ENCODE data around the gene GTF3C4.
"Not testable (repeated sequence)": the region's sequence is repeated elsewhere in the genome, so short reads cannot be mapped to it uniquely, and the experiment has no call there.

Gene GTF3C4

GRCh38 chr9:132712753-132713152 lies 42.5 kb downstream of the GTF3C4 start:
- H3K36me3 ChIP-seq (ENCODE audit: control insufficient read depth, low read length): no peaks in the 10 kb centered on the region
- no peak overlapping the region for H3K4me2 ChIP-seq (ENCODE audit: low read length)
- H3K4me3 ChIP-seq (ENCODE audit: low read length): no peak overlapping the region
- H3K79me2 ChIP-seq (ENCODE audit: control insufficient read depth, low read length): no peaks in the 10 kb centered on the region
- H4K20me1 ChIP-seq (ENCODE audit: control insufficient read depth, insufficient read depth, low read depth, low read length): no peaks in the 10 kb centered on the region
- H3K9me2 ChIP-seq (replicated peaks; ENCODE audit: control insufficient read depth, low read length): no peaks in the 10 kb centered on the region
- H3F3A ChIP-seq (ENCODE audit: control insufficient read depth, insufficient read depth): no peaks in the 10 kb centered on the region
- no peaks in the 10 kb centered on the region for H3K4me1 ChIP-seq (ENCODE audit: control insufficient read depth, low read length)
- no peak for TF ChIP-seq CTCF (IDR thresholded peaks at IDR 0.05; ENCODE audit: low read depth, low read length, poor library complexity, severe bottlenecking)
- TF ChIP-seq EZH2phosphoT487 (IDR thresholded peaks at IDR 0.05; ENCODE audit: borderline replicate concordance, low read length): no peak
- no peak overlapping the region for H3K27ac ChIP-seq (ENCODE audit: low read depth, low read length)
- no peaks in the 10 kb centered on the region for H3K9me3 ChIP-seq (ENCODE audit: control insufficient read depth, insufficient read depth, low read length)
- peaks cover 6% of the 10 kb centered on the region; the same call in 1 of the 2 replicates for H3K27me3 ChIP-seq (ENCODE audit: control insufficient read depth, low read length)

GRCh38 chr9:132716007-132716406 lies 45.7 kb downstream of the GTF3C4 start:
- H3K79me2 ChIP-seq (ENCODE audit: control insufficient read depth, low read length): no peaks in the 10 kb centered on the region
- H3K27me3 ChIP-seq (ENCODE audit: control insufficient read depth, low read length): peaks cover 2% of the 10 kb centered on the region; the same call in 1 of the 2 replicates
- no peaks in the 10 kb centered on the region for H3K4me1 ChIP-seq (ENCODE audit: control insufficient read depth, low read length)
- H3K36me3 ChIP-seq (ENCODE audit: control insufficient read depth, low read length): no peaks in the 10 kb centered on the region
- TF ChIP-seq EZH2phosphoT487 (IDR thresholded peaks at IDR 0.05; ENCODE audit: borderline replicate concordance, low read length) (no peak), CTCF (IDR thresholded peaks at IDR 0.05; ENCODE audit: low read depth, low read length, poor library complexity, severe bottlenecking) (no peak)
- no peak overlapping the region for H3K4me2 ChIP-seq (ENCODE audit: low read length)
- H3K4me3 ChIP-seq (ENCODE audit: low read length): no peak overlapping the region
- no peaks in the 10 kb centered on the region for H3F3A ChIP-seq (ENCODE audit: control insufficient read depth, insufficient read depth)
- no peaks in the 10 kb centered on the region for H3K9me3 ChIP-seq (ENCODE audit: control insufficient read depth, insufficient read depth, low read length)
- no peaks in the 10 kb centered on the region for H3K9me2 ChIP-seq (replicated peaks; ENCODE audit: control insufficient read depth, low read length)
- no peaks in the 10 kb centered on the region for H4K20me1 ChIP-seq (ENCODE audit: control insufficient read depth, insufficient read depth, low read depth, low read length)
- no peak overlapping the region for H3K27ac ChIP-seq (ENCODE audit: low read depth, low read length)

GRCh38 chr9:132717326-132717945 lies 47.2 kb downstream of the GTF3C4 start:
- H3K4me3 ChIP-seq (ENCODE audit: low read length): no peak overlapping the region
- no peaks in the 10 kb centered on the region for H3K36me3 ChIP-seq (ENCODE audit: control insufficient read depth, low read length)
- no peaks in the 10 kb centered on the region for H3K9me3 ChIP-seq (ENCODE audit: control insufficient read depth, insufficient read depth, low read length)
- no peak overlapping the region for H3K4me2 ChIP-seq (ENCODE audit: low read length)
- H4K20me1 ChIP-seq (ENCODE audit: control insufficient read depth, insufficient read depth, low read depth, low read length): no peaks in the 10 kb centered on the region
- no peak overlapping the region for H3K27ac ChIP-seq (ENCODE audit: low read depth, low read length)
- no peaks in the 10 kb centered on the region for H3K9me2 ChIP-seq (replicated peaks; ENCODE audit: control insufficient read depth, low read length)
- no peaks in the 10 kb centered on the region for H3K4me1 ChIP-seq (ENCODE audit: control insufficient read depth, low read length)
- no peaks in the 10 kb centered on the region for H3F3A ChIP-seq (ENCODE audit: control insufficient read depth, insufficient read depth)
- TF ChIP-seq EZH2phosphoT487 (IDR thresholded peaks at IDR 0.05; ENCODE audit: borderline replicate concordance, low read length): no peak
- TF ChIP-seq CTCF (IDR thresholded peaks at IDR 0.05; ENCODE audit: low read depth, low read length, poor library complexity, severe bottlenecking): no peak
- peaks cover 2% of the 10 kb centered on the region; the same call in 1 of the 2 replicates for H3K27me3 ChIP-seq (ENCODE audit: control insufficient read depth, low read length)
- no peaks in the 10 kb centered on the region for H3K79me2 ChIP-seq (ENCODE audit: control insufficient read depth, low read length)

- not testable (repeated sequence) for H3K9me3 ChIP-seq (ENCODE audit: control insufficient read depth, insufficient read depth, low read length); H4K20me1 ChIP-seq (ENCODE audit: control insufficient read depth, insufficient read depth, low read depth, low read length); H3K27me3 ChIP-seq (ENCODE audit: control insufficient read depth, low read length); H3K36me3 ChIP-seq (ENCODE audit: control insufficient read depth, low read length); H3K4me1 ChIP-seq (ENCODE audit: control insufficient read depth, low read length); H3K79me2 ChIP-seq (ENCODE audit: control insufficient read depth, low read length); H3K9me2 ChIP-seq (replicated peaks; ENCODE audit: control insufficient read depth, low read length); H3K4me3 ChIP-seq (ENCODE audit: low read length); H3K27ac ChIP-seq (ENCODE audit: low read depth, low read length); H3K4me2 ChIP-seq (ENCODE audit: low read length); H3F3A ChIP-seq (ENCODE audit: control insufficient read depth, insufficient read depth)
Observed at GRCh38 chr9:132718381-132718928, 48.2 kb downstream of the GTF3C4 start.
